ENCODE results near the gene HEPACAM. TPM values are rescaled to one million over a fixed set of nuclear protein-coding genes. Genes with fewer than 3 reads are reported as not detected.

HEPACAM gene
- total RNA-seq, 4 donors from 2014 or later, result 0.40 to 0.70 TPM; not detected in 2

DNA sequence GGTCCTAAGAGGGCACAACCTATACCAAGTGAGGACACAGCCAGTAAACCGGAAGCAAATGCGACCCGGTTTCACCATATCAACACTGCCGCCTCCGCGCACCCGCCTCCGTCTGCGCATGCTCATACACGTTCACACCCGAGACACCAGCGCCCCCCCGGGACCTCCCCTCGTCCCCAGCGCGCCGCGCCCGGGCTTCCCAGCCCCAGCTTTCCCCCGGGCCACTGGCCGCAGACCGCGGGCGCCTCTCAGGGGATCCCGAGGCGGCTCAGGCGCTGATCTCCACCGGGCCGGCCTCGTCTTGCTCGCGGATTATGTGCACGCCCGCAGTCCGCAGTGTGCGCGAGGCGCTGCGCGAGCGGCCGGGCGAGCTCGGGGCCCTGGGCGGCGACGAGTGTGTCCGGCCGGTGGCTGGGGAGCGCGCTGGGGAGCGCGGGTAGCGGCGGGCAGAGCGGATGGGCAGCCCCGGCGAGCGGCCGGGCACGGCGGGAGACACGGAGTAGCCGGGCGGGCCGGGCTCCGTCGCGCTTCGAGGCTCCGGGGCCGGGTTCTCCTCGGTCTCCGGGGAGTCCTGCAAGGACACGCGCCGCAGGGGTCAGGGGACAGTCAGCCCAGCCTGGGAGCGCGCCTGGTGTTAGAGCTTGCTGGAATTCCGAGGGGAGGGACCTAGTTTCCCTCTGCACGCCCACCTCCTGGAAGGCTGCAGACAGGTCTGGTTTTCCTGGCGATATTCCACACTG lies 14.8 kb downstream of the HEPACAM start:
- ATAC-seq (peak; percentile 60 to 68), DNase-seq (peak in 1 of 2 donors; percentile 45)
- TF ChIP-seq, protein P1, sequence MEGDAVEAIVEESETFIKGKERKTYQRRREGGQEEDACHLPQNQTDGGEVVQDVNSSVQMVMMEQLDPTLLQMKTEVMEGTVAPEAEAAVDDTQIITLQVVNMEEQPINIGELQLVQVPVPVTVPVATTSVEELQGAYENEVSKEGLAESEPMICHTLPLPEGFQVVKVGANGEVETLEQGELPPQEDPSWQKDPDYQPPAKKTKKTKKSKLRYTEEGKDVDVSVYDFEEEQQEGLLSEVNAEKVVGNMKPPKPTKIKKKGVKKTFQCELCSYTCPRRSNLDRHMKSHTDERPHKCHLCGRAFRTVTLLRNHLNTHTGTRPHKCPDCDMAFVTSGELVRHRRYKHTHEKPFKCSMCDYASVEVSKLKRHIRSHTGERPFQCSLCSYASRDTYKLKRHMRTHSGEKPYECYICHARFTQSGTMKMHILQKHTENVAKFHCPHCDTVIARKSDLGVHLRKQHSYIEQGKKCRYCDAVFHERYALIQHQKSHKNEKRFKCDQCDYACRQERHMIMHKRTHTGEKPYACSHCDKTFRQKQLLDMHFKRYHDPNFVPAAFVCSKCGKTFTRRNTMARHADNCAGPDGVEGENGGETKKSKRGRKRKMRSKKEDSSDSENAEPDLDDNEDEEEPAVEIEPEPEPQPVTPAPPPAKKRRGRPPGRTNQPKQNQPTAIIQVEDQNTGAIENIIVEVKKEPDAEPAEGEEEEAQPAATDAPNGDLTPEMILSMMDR (IDR thresholded peaks at IDR 0.05 in 4 of 5, conservative IDR thresholded peaks at IDR 0.05 in 1 of 5), result no peak
- TF ChIP-seq POLR2A (IDR thresholded peaks at IDR 0.05), result no peak
- Histone ChIP-seq H3K27ac (peak overlapping the region; percentile 6 to 67 (median 54)), H3K4me1 (no peaks in the 10 kb centered on the region), H3K36me3 (no peaks in the 10 kb centered on the region), H3K4me3 (peak overlapping the region; percentile 46 to 74 (median 58)), H3K27me3 (peaks cover 0 to 11% (median 9%) of the 10 kb centered on the region in 3 donors), H3K9me3 (no peaks in the 10 kb centered on the region)
- in situ Hi-C loops (cut with MboI; ENCODE audit: low sequenced_read_pairs in 4 of 4), result no loop called here
- intact Hi-C loops (cut with DNase I; ENCODE audit: low total_unique reads), result loop anchor here (2.0 kb wide), 1 partner anchor 24 kb away; the partner anchor contains the start of gene ROBO4

DNA sequence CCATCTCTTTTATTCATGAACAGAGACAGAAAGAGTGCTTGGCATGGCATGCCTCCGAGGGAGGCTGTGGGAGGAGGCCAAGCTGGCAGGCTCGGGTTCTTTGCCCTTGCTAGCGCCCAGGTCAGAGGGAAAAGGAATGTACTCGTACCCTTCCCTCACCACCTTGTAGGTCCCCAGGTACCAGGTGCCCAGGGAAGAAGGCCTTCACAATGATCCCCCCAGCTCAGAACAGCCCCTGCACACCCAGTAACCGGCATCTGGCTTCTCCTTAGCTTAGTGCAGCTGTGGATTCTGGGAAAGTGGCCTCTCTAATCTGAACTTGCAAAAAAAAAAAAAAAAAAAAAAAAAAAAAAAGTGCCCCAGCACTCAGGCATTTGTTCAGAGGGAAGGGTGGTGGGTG lies 15.5 kb downstream of the HEPACAM start:
- no peak for DNase-seq
- Histone ChIP-seq H3K4me1 (no peaks in the 10 kb centered on the region), H3K27me3 (peaks cover 0 to 11% (median 9%) of the 10 kb centered on the region in 3 donors), H3K4me3 (peak overlapping the region; percentile 46 to 74 (median 58)), H3K9me3 (no peaks in the 10 kb centered on the region), H3K27ac (peak overlapping the region in 2 of 4 donors; percentile 57 to 67), H3K36me3 (no peaks in the 10 kb centered on the region)
- TF ChIP-seq, protein P1 (IDR thresholded peaks at IDR 0.05 in 4 of 5, conservative IDR thresholded peaks at IDR 0.05 in 1 of 5), result no peak
- no peak for TF ChIP-seq POLR2A (IDR thresholded peaks at IDR 0.05)
- in situ Hi-C loops (cut with MboI; ENCODE audit: low sequenced_read_pairs in 4 of 4), result no loop called here
- intact Hi-C loops (cut with DNase I; ENCODE audit: low total_unique reads), result loop anchor here (2.0 kb wide), 1 partner anchor 24 kb away; the partner anchor contains the start of gene ROBO4
- ATAC-seq, result no peak

- TF ChIP-seq, protein P1 (IDR thresholded peaks at IDR 0.05 in 4 of 5, conservative IDR thresholded peaks at IDR 0.05 in 1 of 5), result no peak
- TF ChIP-seq POLR2A (IDR thresholded peaks at IDR 0.05), result no peak
- intact Hi-C loops (cut with DNase I; ENCODE audit: low total_unique reads), result loop anchor here (2.0 kb wide), 1 partner anchor 23 kb away; the partner anchor contains the start of gene ROBO4
- no peak overlapping the region for H3K27ac ChIP-seq
- H3K9me3 ChIP-seq, result no peaks in the 10 kb centered on the region
- ATAC-seq (no peak), DNase-seq (no peak)
- H3K4me3 ChIP-seq, result no peak overlapping the region
- in situ Hi-C loops (cut with MboI; ENCODE audit: low sequenced_read_pairs in 4 of 4), result no loop called here
- no peaks in the 10 kb centered on the region for H3K36me3 ChIP-seq
- H3K4me1 ChIP-seq, result no peaks in the 10 kb centered on the region
- peaks cover 0 to 11% (median 9%) of the 10 kb centered on the region in 3 donors for H3K27me3 ChIP-seq
Observed at GRCh38 chr11:124919898-124920297, 15.9 kb downstream of the HEPACAM start.

- no peaks in the 10 kb centered on the region for H3K4me1 ChIP-seq
- H3K27me3 ChIP-seq, result peaks cover 0 to 11% (median 9%) of the 10 kb centered on the region in 3 donors
- in situ Hi-C loops (cut with MboI; ENCODE audit: low sequenced_read_pairs in 4 of 4), result no loop called here
- TF ChIP-seq POLR2A (IDR thresholded peaks at IDR 0.05), result no peak
- TF ChIP-seq, protein P1 (IDR thresholded peaks at IDR 0.05 in 4 of 5, conservative IDR thresholded peaks at IDR 0.05 in 1 of 5), result no peak
- no peaks in the 10 kb centered on the region for H3K36me3 ChIP-seq
- no peaks in the 10 kb centered on the region for H3K9me3 ChIP-seq
- ATAC-seq (no peak), DNase-seq (no peak)
- H3K4me3 ChIP-seq, result no peak within 1 kb of the TSS
- intact Hi-C loops (cut with DNase I; ENCODE audit: low total_unique reads), result no loop called here
- no peak within 1 kb of the TSS for H3K27ac ChIP-seq
Observed at GRCh38 chr11:124918950-124919349, 16.9 kb downstream of the HEPACAM start, which contains the start of gene HEPN1. HEPN1 (plus strand) TSS chr11:124919250.
